ENCODE results near the gene DCC.

The DCC gene

DNA sequence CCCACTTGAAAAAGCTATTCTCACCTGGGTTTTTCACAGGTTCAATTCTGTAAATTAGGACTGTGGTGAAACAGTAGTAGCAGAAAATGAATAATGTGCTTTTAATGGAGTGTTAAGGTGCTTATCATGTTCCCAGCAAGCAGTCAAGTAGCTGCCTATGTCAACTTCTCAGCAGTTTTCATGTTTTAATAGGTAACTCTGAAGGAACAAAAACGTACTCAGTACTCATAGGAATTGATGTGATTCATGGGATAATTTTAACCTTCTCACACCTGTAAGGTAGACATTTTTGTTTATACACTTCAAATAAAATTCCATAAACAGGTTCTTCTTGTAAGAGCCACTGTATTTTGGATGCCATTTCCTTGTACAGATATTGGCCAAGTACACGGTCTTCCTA is 1082.9 kb downstream of the DCC start:
- no peaks in the 10 kb centered on the region for H3K27me3 ChIP-seq (ENCODE audit: insufficient read depth, poor library complexity, severe bottlenecking)
- no peak for TF ChIP-seq CTCF (IDR thresholded peaks at IDR 0.05; ENCODE audit: poor library complexity, severe bottlenecking)
- DNase-seq (ENCODE audit: low spot score), result no peak

GRCh38 chr18:53426666-53427184 is 1086.7 kb downstream of the DCC start:
- H3K27me3 ChIP-seq (ENCODE audit: insufficient read depth, poor library complexity, severe bottlenecking), result no peaks in the 10 kb centered on the region
- no peaks in the 10 kb centered on the region for H3K4me1 ChIP-seq (ENCODE audit: insufficient read depth, poor library complexity, severe bottlenecking)
- H3K4me3 ChIP-seq (ENCODE audit: severe bottlenecking), result no peak overlapping the region
- no peaks in the 10 kb centered on the region for H3K9me3 ChIP-seq (ENCODE audit: severe bottlenecking)
- no peak overlapping the region for H3K27ac ChIP-seq (ENCODE audit: poor library complexity, severe bottlenecking)
- ATAC-seq (ENCODE audit: low read depth), result no peak
- H3K36me3 ChIP-seq (ENCODE audit: low read depth), result no peaks in the 10 kb centered on the region
- no peak for TF ChIP-seq CTCF (IDR thresholded peaks at IDR 0.05; ENCODE audit: poor library complexity, severe bottlenecking)
- DNase-seq (ENCODE audit: low spot score), result no peak

More for the DNA sequence above, 1082.9 kb downstream of the DCC start:
- no peaks in the 10 kb centered on the region for H3K9me3 ChIP-seq (ENCODE audit: severe bottlenecking)
- no peak for ATAC-seq (ENCODE audit: low read depth)
- H3K4me3 ChIP-seq (ENCODE audit: severe bottlenecking), result no peak overlapping the region
- no peaks in the 10 kb centered on the region for H3K4me1 ChIP-seq (ENCODE audit: insufficient read depth, poor library complexity, severe bottlenecking)
- no peaks in the 10 kb centered on the region for H3K36me3 ChIP-seq (ENCODE audit: low read depth)
- H3K27ac ChIP-seq (ENCODE audit: poor library complexity, severe bottlenecking), result no peak overlapping the region

DNA sequence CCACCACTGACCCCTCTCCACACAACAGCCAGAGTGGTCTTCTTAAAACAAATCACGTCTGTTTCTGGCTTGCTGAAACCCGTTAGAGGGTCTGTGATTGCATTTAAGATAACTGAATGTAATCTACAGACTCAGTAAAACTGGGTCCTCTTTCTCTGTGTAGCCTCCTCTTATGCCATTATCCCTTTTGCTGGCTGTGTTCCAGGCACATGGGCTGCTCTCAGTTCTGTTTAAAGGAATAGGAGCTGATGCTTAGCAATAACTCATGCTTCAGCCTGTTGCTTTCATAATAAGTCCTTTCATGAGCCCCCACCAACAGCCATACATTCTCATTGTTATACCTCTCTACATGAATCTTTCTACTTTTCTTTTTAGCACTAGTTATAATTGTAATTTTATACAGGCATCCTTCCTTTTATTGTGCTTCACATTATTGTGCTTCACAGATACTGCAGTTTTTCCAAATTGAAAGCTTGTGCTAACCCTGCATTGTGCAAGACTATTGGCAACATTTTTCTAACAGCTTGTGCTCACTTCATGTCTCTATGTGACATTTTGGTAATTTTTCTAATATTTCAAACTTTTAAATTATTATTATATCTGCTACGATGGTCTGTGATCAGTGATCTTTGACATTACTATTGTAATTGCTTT is 1101.9 kb downstream of the DCC start:
- Histone ChIP-seq H3K4me1 (ENCODE audit: insufficient read depth, poor library complexity, severe bottlenecking) (no peaks in the 10 kb centered on the region), H3K27ac (ENCODE audit: poor library complexity, severe bottlenecking) (no peak overlapping the region), H3K27me3 (ENCODE audit: insufficient read depth, poor library complexity, severe bottlenecking) (peaks cover 2% of the 10 kb centered on the region), H3K4me3 (ENCODE audit: severe bottlenecking) (no peak overlapping the region), H3K36me3 (ENCODE audit: low read depth) (no peaks in the 10 kb centered on the region), H3K9me3 (ENCODE audit: severe bottlenecking) (no peaks in the 10 kb centered on the region)
- ATAC-seq (ENCODE audit: low read depth), result no peak
- TF ChIP-seq CTCF (IDR thresholded peaks at IDR 0.05; ENCODE audit: poor library complexity, severe bottlenecking), result no peak
- DNase-seq (ENCODE audit: low spot score), result no peak

- H3K27ac ChIP-seq (ENCODE audit: poor library complexity, severe bottlenecking), result no peak overlapping the region
- peaks cover 2% of the 10 kb centered on the region for H3K27me3 ChIP-seq (ENCODE audit: insufficient read depth, poor library complexity, severe bottlenecking)
- no peaks in the 10 kb centered on the region for H3K4me1 ChIP-seq (ENCODE audit: insufficient read depth, poor library complexity, severe bottlenecking)
- no peak for TF ChIP-seq CTCF (IDR thresholded peaks at IDR 0.05; ENCODE audit: poor library complexity, severe bottlenecking)
- ATAC-seq (ENCODE audit: low read depth) (no peak), DNase-seq (ENCODE audit: low spot score) (no peak)
- no peaks in the 10 kb centered on the region for H3K36me3 ChIP-seq (ENCODE audit: low read depth)
- H3K9me3 ChIP-seq (ENCODE audit: severe bottlenecking), result no peaks in the 10 kb centered on the region
- H3K4me3 ChIP-seq (ENCODE audit: severe bottlenecking), result no peak overlapping the region
Observed at GRCh38 chr18:53442415-53442783, 1102.4 kb downstream of the DCC start.

DNA sequence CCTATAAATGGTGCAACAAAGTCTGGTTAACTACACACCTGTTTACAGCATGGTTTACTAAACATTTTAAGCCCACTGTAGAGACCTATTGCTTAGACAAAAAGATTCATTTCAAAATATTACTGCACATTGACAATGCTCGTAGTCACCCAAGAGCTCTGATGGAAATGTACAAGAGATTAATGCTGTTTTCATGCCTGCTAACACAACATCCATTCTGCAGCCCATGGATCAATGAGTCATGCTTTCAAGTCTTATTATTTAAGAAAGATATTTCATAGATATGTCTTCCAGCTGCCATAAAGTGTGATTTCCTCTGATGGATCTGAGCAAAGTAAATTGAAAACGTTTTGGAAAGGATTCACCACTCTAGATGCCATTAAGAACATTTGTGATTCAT is 1103.3 kb downstream of the DCC start:
- TF ChIP-seq CTCF (IDR thresholded peaks at IDR 0.05; ENCODE audit: poor library complexity, severe bottlenecking), result no peak
- Histone ChIP-seq H3K9me3 (ENCODE audit: severe bottlenecking) (no peaks in the 10 kb centered on the region), H3K27ac (ENCODE audit: poor library complexity, severe bottlenecking) (no peak overlapping the region), H3K36me3 (ENCODE audit: low read depth) (no peaks in the 10 kb centered on the region), H3K27me3 (ENCODE audit: insufficient read depth, poor library complexity, severe bottlenecking) (no peaks in the 10 kb centered on the region), H3K4me3 (ENCODE audit: severe bottlenecking) (no peak overlapping the region), H3K4me1 (ENCODE audit: insufficient read depth, poor library complexity, severe bottlenecking) (no peaks in the 10 kb centered on the region)
- no peak for DNase-seq (ENCODE audit: low spot score)
- no peak for ATAC-seq (ENCODE audit: low read depth)
